ENCODE results near the gene TRIO. TPM values are rescaled to one million over a fixed set of nuclear protein-coding genes. Genes with fewer than 3 reads are reported as not detected.

Gene TRIO
- total RNA-seq, 1 experiment from 2014 or later: 99.8 TPM

- Histone ChIP-seq H3K4me3 (ENCODE audit: low read depth, low read length, poor library complexity, severe bottlenecking) (no peak overlapping the region), H3K4me1 (ENCODE audit: insufficient read depth, low read length, poor library complexity, severe bottlenecking) (no peaks in the 10 kb centered on the region), H3K36me3 (ENCODE audit: insufficient read depth, low read length, poor library complexity, severe bottlenecking) (peaks cover 25% of the 10 kb centered on the region), H3K9me3 (ENCODE audit: low read depth, low read length, poor library complexity, severe bottlenecking) (no peaks in the 10 kb centered on the region), H3K27ac (ENCODE audit: low read depth, low read length, poor library complexity, severe bottlenecking) (no peak overlapping the region), H3K27me3 (replicated peaks; ENCODE audit: insufficient read depth, low read depth, low read length, poor library complexity) (no peaks in the 10 kb centered on the region)
- DNase-seq (ENCODE audit: low spot score): no peak
- POLR2A ChIA-PET (ENCODE audit: low non-redundant PET): no interaction called here
- intact Hi-C loops (cut with micrococcal nuclease; ENCODE audit: unreplicated experiment): no loop called here
- TF ChIP-seq CTCF (conservative IDR thresholded peaks at IDR 0.05; ENCODE audit: low read depth, low read length) (no peak), EZH2 (IDR thresholded peaks at IDR 0.05; ENCODE audit: borderline replicate concordance, low read depth, low read length, poor library complexity, severe bottlenecking) (no peak)
- CTCF ChIA-PET: no interaction called here
- no TSS peak for BruUV-seq (replicated peaks)
These were observed 264.6 kb downstream of the TRIO start for GRCh38 chr5:14407746-14408175.

- BruUV-seq (replicated peaks): no TSS peak
- POLR2A ChIA-PET (ENCODE audit: low non-redundant PET): no interaction called here
- Histone ChIP-seq H3K27me3 (replicated peaks; ENCODE audit: insufficient read depth, low read depth, low read length, poor library complexity) (no peaks in the 10 kb centered on the region), H3K4me1 (ENCODE audit: insufficient read depth, low read length, poor library complexity, severe bottlenecking) (no peaks in the 10 kb centered on the region), H3K27ac (ENCODE audit: low read depth, low read length, poor library complexity, severe bottlenecking) (no peak overlapping the region), H3K36me3 (ENCODE audit: insufficient read depth, low read length, poor library complexity, severe bottlenecking) (peaks cover 25% of the 10 kb centered on the region), H3K4me3 (ENCODE audit: low read depth, low read length, poor library complexity, severe bottlenecking) (no peak overlapping the region), H3K9me3 (ENCODE audit: low read depth, low read length, poor library complexity, severe bottlenecking) (no peaks in the 10 kb centered on the region)
- CTCF ChIA-PET: no interaction called here
- intact Hi-C loops (cut with micrococcal nuclease; ENCODE audit: unreplicated experiment): no loop called here
- DNase-seq (ENCODE audit: low spot score): no peak
- TF ChIP-seq CTCF (conservative IDR thresholded peaks at IDR 0.05; ENCODE audit: low read depth, low read length): no peak
- TF ChIP-seq EZH2 (IDR thresholded peaks at IDR 0.05; ENCODE audit: borderline replicate concordance, low read depth, low read length, poor library complexity, severe bottlenecking): no peak
These were observed 265.9 kb downstream of the TRIO start for GRCh38 chr5:14408969-14409586.

- no peak for DNase-seq (ENCODE audit: low spot score)
- Histone ChIP-seq H3K36me3 (ENCODE audit: insufficient read depth, low read length, poor library complexity, severe bottlenecking) (peaks cover 25% of the 10 kb centered on the region), H3K27ac (ENCODE audit: low read depth, low read length, poor library complexity, severe bottlenecking) (no peak overlapping the region), H3K4me3 (ENCODE audit: low read depth, low read length, poor library complexity, severe bottlenecking) (no peak overlapping the region), H3K4me1 (ENCODE audit: insufficient read depth, low read length, poor library complexity, severe bottlenecking) (no peaks in the 10 kb centered on the region), H3K9me3 (ENCODE audit: low read depth, low read length, poor library complexity, severe bottlenecking) (no peaks in the 10 kb centered on the region), H3K27me3 (replicated peaks; ENCODE audit: insufficient read depth, low read depth, low read length, poor library complexity) (no peaks in the 10 kb centered on the region)
- no TSS peak for BruUV-seq (replicated peaks)
- CTCF ChIA-PET: no interaction called here
- POLR2A ChIA-PET (ENCODE audit: low non-redundant PET): no interaction called here
- intact Hi-C loops (cut with micrococcal nuclease; ENCODE audit: unreplicated experiment): no loop called here
- TF ChIP-seq CTCF (conservative IDR thresholded peaks at IDR 0.05; ENCODE audit: low read depth, low read length) (no peak), EZH2 (IDR thresholded peaks at IDR 0.05; ENCODE audit: borderline replicate concordance, low read depth, low read length, poor library complexity, severe bottlenecking) (no peak)
These were observed 266.9 kb downstream of the TRIO start for GRCh38 chr5:14410068-14410393.

Measured in A673 (cell line).